SK-N-SH treated with all-trans-retinoic acid at 6 μM for 48 hours (cell line): Measurements from ENCODE around the gene CNTNAP2.

Experiments
- ATAC-seq: fragments of 200-7000 bp; cut with Tn5 transposase; 3 replicates; pipeline ENCODE4 v1.9.1; 2020; ENCODE audit warnings: mild to moderate bottlenecking, moderate library complexity
- ARNTL ChIP-seq: fragments of 450-650 bp; formaldehyde crosslinking; IDR thresholded peaks from 2 replicates; pipeline ENCODE4 v1.5.0; 2020; ENCODE audit warnings: low read depth, mild to moderate bottlenecking, moderate library complexity, borderline replicate concordance
- BACH2 ChIP-seq: fragments of 250-450 bp; sonication (Bioruptor Pico); IDR thresholded peaks from 2 replicates; pipeline ENCODE4 v1.9.0; 2021; ENCODE audit warnings: mild to moderate bottlenecking, borderline replicate concordance
- CSDC2 ChIP-seq: fragments of 250-450 bp; sonication (Bioruptor Pico); IDR thresholded peaks from 2 replicates; pipeline ENCODE4 v1.5.0; 2020; ENCODE audit warnings: mild to moderate bottlenecking, moderate library complexity
- ESRRG ChIP-seq: fragments of 250-450 bp; sonication (Bioruptor Pico); IDR thresholded peaks from 2 replicates; pipeline ENCODE4 v1.6.1; 2021; ENCODE audit warnings: mild to moderate bottlenecking
- GLIS3 ChIP-seq: fragments of 250-450 bp; sonication (Bioruptor Pico); IDR thresholded peaks from 2 replicates; pipeline ENCODE4 v1.5.0; 2020; ENCODE audit warnings: mild to moderate bottlenecking, moderate library complexity
- ISL1 ChIP-seq: fragments of 250-450 bp; sonication (Bioruptor Pico); IDR thresholded peaks from 2 replicates; pipeline ENCODE4 v2.1.2; 2022; ENCODE audit warnings: mild to moderate bottlenecking, moderate library complexity
- OSR1 ChIP-seq: fragments of 250-450 bp; sonication (Bioruptor Pico); IDR thresholded peaks from 2 replicates; pipeline ENCODE4 v1.8.0; 2022; ENCODE audit warnings: moderate library complexity, mild to moderate bottlenecking, inconsistent platforms
- PPARA ChIP-seq: fragments of 250-450 bp; sonication (Bioruptor Pico); IDR thresholded peaks from 2 replicates; pipeline ENCODE4 v1.5.0; 2020; ENCODE audit warnings: mild to moderate bottlenecking, borderline replicate concordance
- SNAI2 ChIP-seq: fragments of 250-450 bp; sonication (Bioruptor Pico); IDR thresholded peaks from 2 replicates; pipeline ENCODE4 v1.5.0; 2020; ENCODE audit warnings: mild to moderate bottlenecking, moderate library complexity
- TOX ChIP-seq: fragments of 250-450 bp; sonication (Bioruptor Pico); IDR thresholded peaks from 2 replicates; pipeline ENCODE4 v1.8.0; 2021; ENCODE audit warnings: mild to moderate bottlenecking, moderate library complexity, borderline replicate concordance
- ZFP3 ChIP-seq: fragments of 250-450 bp; sonication (Bioruptor Pico); IDR thresholded peaks from 2 replicates; pipeline ENCODE4 v1.5.0; 2020; ENCODE audit warnings: mild to moderate bottlenecking, moderate library complexity
- ZFP30 ChIP-seq: fragments of 450-650 bp; formaldehyde crosslinking; IDR thresholded peaks from 2 replicates; pipeline ENCODE4 v1.5.0; 2022; ENCODE audit warnings: mild to moderate bottlenecking, moderate library complexity
- ZNF565 ChIP-seq: fragments of 450-650 bp; formaldehyde crosslinking; conservative IDR thresholded peaks from 2 replicates; pipeline ENCODE4 v1.5.0; 2020; ENCODE audit warnings: low read depth, mild to moderate bottlenecking, moderate library complexity
- ZNF70 ChIP-seq: fragments of 450-650 bp; formaldehyde crosslinking; IDR thresholded peaks from 2 replicates; pipeline ENCODE4 v1.5.0; 2020; ENCODE audit warnings: mild to moderate bottlenecking, moderate library complexity
- ZNF8 ChIP-seq: fragments of 450-650 bp; formaldehyde crosslinking; IDR thresholded peaks from 2 replicates; pipeline ENCODE4 v1.5.0; 2020; ENCODE audit warnings: mild to moderate bottlenecking, moderate library complexity
- TF ChIP-seq, protein P1 (sequence below): fragments of 250-450 bp; sonication (Bioruptor Pico); IDR thresholded peaks from 2 replicates; pipeline ENCODE4 v1.8.0; 2021; ENCODE audit warnings: low read depth, mild to moderate bottlenecking, moderate library complexity, borderline replicate concordance
- TF ChIP-seq, protein P2 (sequence below): fragments of 250-450 bp; sonication (Bioruptor Pico); IDR thresholded peaks from 2 replicates; pipeline ENCODE4 v1.8.0; 2020; ENCODE audit warnings: mild to moderate bottlenecking, moderate library complexity, borderline replicate concordance
- TF ChIP-seq, protein P3 (sequence below): fragments of 250-450 bp; sonication (Bioruptor Pico); IDR thresholded peaks from 2 replicates; pipeline ENCODE4 v1.5.1; 2020; ENCODE audit warnings: low read depth, mild to moderate bottlenecking, moderate library complexity
- TF ChIP-seq, protein P4 (sequence below): fragments of 250-450 bp; sonication (Bioruptor Pico); IDR thresholded peaks from 2 replicates; pipeline ENCODE4 v1.5.1; 2021; ENCODE audit warnings: mild to moderate bottlenecking, moderate library complexity
- TF ChIP-seq, protein P5 (sequence below): fragments of 250-450 bp; sonication (Bioruptor Pico); IDR thresholded peaks from 2 replicates; pipeline ENCODE4 v1.5.0; 2020; ENCODE audit warnings: mild to moderate bottlenecking, moderate library complexity

Gene CNTNAP2

DNA sequence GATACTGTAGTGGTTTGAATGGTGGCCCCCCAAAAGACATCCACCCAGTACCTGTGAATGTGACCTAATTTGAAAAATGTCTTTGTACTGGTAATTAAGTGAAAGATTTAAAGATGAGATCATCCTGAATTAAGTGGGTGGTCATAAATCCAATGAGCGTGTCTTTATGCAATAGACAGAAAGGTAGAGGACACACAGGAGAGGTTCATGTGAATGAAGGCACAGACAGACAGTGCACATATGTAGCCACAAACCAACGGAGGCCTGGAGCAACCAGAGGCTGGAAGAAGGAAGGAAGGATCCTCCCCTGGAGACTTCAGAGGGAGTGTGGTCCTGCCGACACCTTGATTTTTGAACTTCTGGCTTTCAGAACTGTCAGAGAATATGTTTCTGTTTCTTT lies 160.3 kb downstream of the CNTNAP2 start:
- ATAC-seq: no peak
- no peak for TF ChIP-seq CSDC2
- TF ChIP-seq OSR1 (CRISPR knock-in tag): no peak
- no peak for TF ChIP-seq TOX
- TF ChIP-seq, protein P1, sequence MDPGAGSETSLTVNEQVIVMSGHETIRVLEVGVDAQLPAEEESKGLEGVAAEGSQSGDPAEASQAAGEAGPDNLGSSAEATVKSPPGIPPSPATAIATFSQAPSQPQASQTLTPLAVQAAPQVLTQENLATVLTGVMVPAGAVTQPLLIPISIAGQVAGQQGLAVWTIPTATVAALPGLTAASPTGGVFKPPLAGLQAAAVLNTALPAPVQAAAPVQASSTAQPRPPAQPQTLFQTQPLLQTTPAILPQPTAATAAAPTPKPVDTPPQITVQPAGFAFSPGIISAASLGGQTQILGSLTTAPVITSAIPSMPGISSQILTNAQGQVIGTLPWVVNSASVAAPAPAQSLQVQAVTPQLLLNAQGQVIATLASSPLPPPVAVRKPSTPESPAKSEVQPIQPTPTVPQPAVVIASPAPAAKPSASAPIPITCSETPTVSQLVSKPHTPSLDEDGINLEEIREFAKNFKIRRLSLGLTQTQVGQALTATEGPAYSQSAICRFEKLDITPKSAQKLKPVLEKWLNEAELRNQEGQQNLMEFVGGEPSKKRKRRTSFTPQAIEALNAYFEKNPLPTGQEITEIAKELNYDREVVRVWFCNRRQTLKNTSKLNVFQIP (CRISPR knock-in tag): no peak
- no peak for TF ChIP-seq BACH2
- no peak for TF ChIP-seq ISL1 (CRISPR knock-in tag)
- no peak for TF ChIP-seq ZNF8 (CRISPR knock-in tag)
- TF ChIP-seq ZFP3 (CRISPR knock-in tag): no peak
- TF ChIP-seq, protein P2, sequence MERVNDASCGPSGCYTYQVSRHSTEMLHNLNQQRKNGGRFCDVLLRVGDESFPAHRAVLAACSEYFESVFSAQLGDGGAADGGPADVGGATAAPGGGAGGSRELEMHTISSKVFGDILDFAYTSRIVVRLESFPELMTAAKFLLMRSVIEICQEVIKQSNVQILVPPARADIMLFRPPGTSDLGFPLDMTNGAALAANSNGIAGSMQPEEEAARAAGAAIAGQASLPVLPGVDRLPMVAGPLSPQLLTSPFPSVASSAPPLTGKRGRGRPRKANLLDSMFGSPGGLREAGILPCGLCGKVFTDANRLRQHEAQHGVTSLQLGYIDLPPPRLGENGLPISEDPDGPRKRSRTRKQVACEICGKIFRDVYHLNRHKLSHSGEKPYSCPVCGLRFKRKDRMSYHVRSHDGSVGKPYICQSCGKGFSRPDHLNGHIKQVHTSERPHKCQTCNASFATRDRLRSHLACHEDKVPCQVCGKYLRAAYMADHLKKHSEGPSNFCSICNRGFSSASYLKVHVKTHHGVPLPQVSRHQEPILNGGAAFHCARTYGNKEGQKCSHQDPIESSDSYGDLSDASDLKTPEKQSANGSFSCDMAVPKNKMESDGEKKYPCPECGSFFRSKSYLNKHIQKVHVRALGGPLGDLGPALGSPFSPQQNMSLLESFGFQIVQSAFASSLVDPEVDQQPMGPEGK (CRISPR knock-in tag): no peak
- no peak for TF ChIP-seq SNAI2 (CRISPR knock-in tag)
- TF ChIP-seq ZNF565 (CRISPR knock-in tag): no peak

DNA sequence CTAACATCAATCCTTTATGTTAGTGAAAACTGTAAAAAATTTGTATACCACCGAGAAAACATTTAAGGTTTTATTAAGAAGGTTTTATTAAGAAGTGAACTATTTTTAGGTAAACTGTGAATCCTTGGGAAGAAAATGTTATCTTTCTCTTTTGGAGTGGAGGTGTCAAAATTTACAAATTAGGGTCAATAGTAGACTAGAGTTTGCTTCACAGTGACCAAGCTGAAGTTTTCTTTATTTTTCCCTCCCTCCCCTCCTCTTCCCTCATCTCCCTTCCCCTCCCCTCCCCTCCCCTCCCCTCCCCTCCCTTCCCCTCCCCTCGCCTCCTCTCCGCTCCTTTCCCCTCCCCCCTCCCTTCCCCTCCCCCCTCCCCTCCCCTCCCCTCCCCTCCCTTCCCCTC lies 168.8 kb downstream of the CNTNAP2 start:
- TF ChIP-seq, protein P1 (CRISPR knock-in tag): no peak
- TF ChIP-seq ISL1 (CRISPR knock-in tag) (no peak), ZFP3 (CRISPR knock-in tag) (no peak), SNAI2 (CRISPR knock-in tag) (no peak), ESRRG (CRISPR knock-in tag) (no peak), TOX (no peak), ZFP30 (CRISPR knock-in tag) (no peak), BACH2 (no peak), ZNF70 (CRISPR knock-in tag) (no peak), GLIS3 (CRISPR knock-in tag) (no peak), OSR1 (CRISPR knock-in tag) (no peak), ZNF565 (CRISPR knock-in tag) (no peak), ARNTL (CRISPR knock-in tag) (no peak), ZNF8 (CRISPR knock-in tag) (no peak)
- TF ChIP-seq, protein P3, sequence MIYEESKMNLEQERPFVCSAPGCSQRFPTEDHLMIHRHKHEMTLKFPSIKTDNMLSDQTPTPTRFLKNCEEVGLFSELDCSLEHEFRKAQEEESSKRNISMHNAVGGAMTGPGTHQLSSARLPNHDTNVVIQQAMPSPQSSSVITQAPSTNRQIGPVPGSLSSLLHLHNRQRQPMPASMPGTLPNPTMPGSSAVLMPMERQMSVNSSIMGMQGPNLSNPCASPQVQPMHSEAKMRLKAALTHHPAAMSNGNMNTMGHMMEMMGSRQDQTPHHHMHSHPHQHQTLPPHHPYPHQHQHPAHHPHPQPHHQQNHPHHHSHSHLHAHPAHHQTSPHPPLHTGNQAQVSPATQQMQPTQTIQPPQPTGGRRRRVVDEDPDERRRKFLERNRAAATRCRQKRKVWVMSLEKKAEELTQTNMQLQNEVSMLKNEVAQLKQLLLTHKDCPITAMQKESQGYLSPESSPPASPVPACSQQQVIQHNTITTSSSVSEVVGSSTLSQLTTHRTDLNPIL (CRISPR knock-in tag): no peak
- TF ChIP-seq, protein P4, sequence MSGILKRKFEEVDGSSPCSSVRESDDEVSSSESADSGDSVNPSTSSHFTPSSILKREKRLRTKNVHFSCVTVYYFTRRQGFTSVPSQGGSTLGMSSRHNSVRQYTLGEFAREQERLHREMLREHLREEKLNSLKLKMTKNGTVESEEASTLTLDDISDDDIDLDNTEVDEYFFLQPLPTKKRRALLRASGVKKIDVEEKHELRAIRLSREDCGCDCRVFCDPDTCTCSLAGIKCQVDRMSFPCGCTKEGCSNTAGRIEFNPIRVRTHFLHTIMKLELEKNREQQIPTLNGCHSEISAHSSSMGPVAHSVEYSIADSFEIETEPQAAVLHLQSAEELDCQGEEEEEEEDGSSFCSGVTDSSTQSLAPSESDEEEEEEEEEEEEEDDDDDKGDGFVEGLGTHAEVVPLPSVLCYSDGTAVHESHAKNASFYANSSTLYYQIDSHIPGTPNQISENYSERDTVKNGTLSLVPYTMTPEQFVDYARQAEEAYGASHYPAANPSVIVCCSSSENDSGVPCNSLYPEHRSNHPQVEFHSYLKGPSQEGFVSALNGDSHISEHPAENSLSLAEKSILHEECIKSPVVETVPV: no peak
- TF ChIP-seq, protein P2 (CRISPR knock-in tag): no peak
- ATAC-seq: no peak

DNA sequence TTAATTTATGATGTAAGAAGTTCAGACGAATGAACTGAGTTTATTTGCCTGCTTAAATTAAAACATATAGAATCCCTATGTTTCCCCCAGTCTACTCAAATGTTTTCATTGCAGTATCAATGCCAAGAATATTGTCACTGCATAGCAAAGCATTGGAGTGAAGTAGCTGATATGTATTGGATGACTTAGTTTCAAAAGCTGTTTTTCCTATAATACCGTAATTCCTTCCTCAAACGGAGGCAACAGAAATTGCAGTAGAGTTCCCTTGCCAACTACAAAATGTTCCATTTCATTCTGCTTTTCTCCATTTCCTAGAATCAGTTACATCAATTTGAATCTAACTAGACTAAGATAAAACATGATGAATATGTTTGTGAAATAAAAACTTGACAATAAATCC lies 174.1 kb downstream of the CNTNAP2 start:
- no peak for ATAC-seq
- TF ChIP-seq ZNF70 (CRISPR knock-in tag): no peak
- TF ChIP-seq, protein P5, sequence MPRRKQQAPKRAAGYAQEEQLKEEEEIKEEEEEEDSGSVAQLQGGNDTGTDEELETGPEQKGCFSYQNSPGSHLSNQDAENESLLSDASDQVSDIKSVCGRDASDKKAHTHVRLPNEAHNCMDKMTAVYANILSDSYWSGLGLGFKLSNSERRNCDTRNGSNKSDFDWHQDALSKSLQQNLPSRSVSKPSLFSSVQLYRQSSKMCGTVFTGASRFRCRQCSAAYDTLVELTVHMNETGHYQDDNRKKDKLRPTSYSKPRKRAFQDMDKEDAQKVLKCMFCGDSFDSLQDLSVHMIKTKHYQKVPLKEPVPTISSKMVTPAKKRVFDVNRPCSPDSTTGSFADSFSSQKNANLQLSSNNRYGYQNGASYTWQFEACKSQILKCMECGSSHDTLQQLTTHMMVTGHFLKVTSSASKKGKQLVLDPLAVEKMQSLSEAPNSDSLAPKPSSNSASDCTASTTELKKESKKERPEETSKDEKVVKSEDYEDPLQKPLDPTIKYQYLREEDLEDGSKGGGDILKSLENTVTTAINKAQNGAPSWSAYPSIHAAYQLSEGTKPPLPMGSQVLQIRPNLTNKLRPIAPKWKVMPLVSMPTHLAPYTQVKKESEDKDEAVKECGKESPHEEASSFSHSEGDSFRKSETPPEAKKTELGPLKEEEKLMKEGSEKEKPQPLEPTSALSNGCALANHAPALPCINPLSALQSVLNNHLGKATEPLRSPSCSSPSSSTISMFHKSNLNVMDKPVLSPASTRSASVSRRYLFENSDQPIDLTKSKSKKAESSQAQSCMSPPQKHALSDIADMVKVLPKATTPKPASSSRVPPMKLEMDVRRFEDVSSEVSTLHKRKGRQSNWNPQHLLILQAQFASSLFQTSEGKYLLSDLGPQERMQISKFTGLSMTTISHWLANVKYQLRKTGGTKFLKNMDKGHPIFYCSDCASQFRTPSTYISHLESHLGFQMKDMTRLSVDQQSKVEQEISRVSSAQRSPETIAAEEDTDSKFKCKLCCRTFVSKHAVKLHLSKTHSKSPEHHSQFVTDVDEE (CRISPR knock-in tag): no peak
- TF ChIP-seq, protein P3 (CRISPR knock-in tag): no peak
- no peak for TF ChIP-seq BACH2
- TF ChIP-seq PPARA (CRISPR knock-in tag): no peak
